Measurements from ENCODE around the gene CLSTN3.

CLSTN3 gene

GRCh38 chr12:7142809-7143465 is 12.8 kb downstream of the CLSTN3 start:
- no peaks in the 10 kb centered on the region for H3K9me3 ChIP-seq (ENCODE audit: insufficient read depth, low read depth, low read length)
- peaks cover 11% of the 10 kb centered on the region; the same call in 1 of the 2 replicates for H3K36me3 ChIP-seq (ENCODE audit: insufficient read depth, low read length)
- 96% methylated on average over 18 of the region's 18 CpGs for WGBS
- H3K4me1 ChIP-seq (ENCODE audit: insufficient read depth, low read length): no peaks in the 10 kb centered on the region
- no peak overlapping the region for H3K9ac ChIP-seq (ENCODE audit: low read depth, low read length)
- H3K4me3 ChIP-seq (ENCODE audit: low read length): no peak overlapping the region
- H3K27ac ChIP-seq (ENCODE audit: low read depth, low read length): no peak overlapping the region
- no peaks in the 10 kb centered on the region for H3K27me3 ChIP-seq (ENCODE audit: insufficient read depth, low read length)

- no peaks in the 10 kb centered on the region for H3K9me3 ChIP-seq (ENCODE audit: insufficient read depth, low read depth, low read length)
- H3K9ac ChIP-seq (ENCODE audit: low read depth, low read length): no peak overlapping the region
- no peak overlapping the region for H3K27ac ChIP-seq (ENCODE audit: low read depth, low read length)
- H3K4me3 ChIP-seq (ENCODE audit: low read length): no peak overlapping the region
- H3K4me1 ChIP-seq (ENCODE audit: insufficient read depth, low read length): no peaks in the 10 kb centered on the region
- H3K36me3 ChIP-seq (ENCODE audit: insufficient read depth, low read length): peaks cover 9% of the 10 kb centered on the region; the same call in 1 of the 2 replicates
- WGBS: 95% methylated on average over 7 of the region's 7 CpGs
- no peaks in the 10 kb centered on the region for H3K27me3 ChIP-seq (ENCODE audit: insufficient read depth, low read length)
Measured at GRCh38 chr12:7143564-7143963, 13.4 kb downstream of the CLSTN3 start.

GRCh38 chr12:7144414-7145120 is 14.4 kb downstream of the CLSTN3 start:
- Histone ChIP-seq H3K36me3 (ENCODE audit: insufficient read depth, low read length) (peaks cover 19% of the 10 kb centered on the region), H3K4me1 (ENCODE audit: insufficient read depth, low read length) (no peaks in the 10 kb centered on the region), H3K9ac (ENCODE audit: low read depth, low read length) (no peak overlapping the region), H3K4me3 (ENCODE audit: low read length) (no peak overlapping the region), H3K27me3 (ENCODE audit: insufficient read depth, low read length) (no peaks in the 10 kb centered on the region), H3K9me3 (ENCODE audit: insufficient read depth, low read depth, low read length) (no peaks in the 10 kb centered on the region), H3K27ac (ENCODE audit: low read depth, low read length) (no peak overlapping the region)
- WGBS: 66% methylated on average over 10 of the region's 11 CpGs

- Histone ChIP-seq H3K27ac (ENCODE audit: low read depth, low read length) (no peak overlapping the region), H3K27me3 (ENCODE audit: insufficient read depth, low read length) (no peaks in the 10 kb centered on the region), H3K4me3 (ENCODE audit: low read length) (no peak overlapping the region), H3K9me3 (ENCODE audit: insufficient read depth, low read depth, low read length) (no peaks in the 10 kb centered on the region), H3K36me3 (ENCODE audit: insufficient read depth, low read length) (peaks cover 28% of the 10 kb centered on the region), H3K4me1 (ENCODE audit: insufficient read depth, low read length) (no peaks in the 10 kb centered on the region), H3K9ac (ENCODE audit: low read depth, low read length) (no peak overlapping the region)
- WGBS: 76% methylated on average over 4 of the region's 4 CpGs
Measured at GRCh38 chr12:7145671-7146070, 15.5 kb downstream of the CLSTN3 start.

GRCh38 chr12:7146228-7146627 is 16.1 kb downstream of the CLSTN3 start:
- no peak overlapping the region for H3K27ac ChIP-seq (ENCODE audit: low read depth, low read length)
- peaks cover 34% of the 10 kb centered on the region for H3K36me3 ChIP-seq (ENCODE audit: insufficient read depth, low read length)
- H3K4me1 ChIP-seq (ENCODE audit: insufficient read depth, low read length): no peaks in the 10 kb centered on the region
- no peak overlapping the region for H3K4me3 ChIP-seq (ENCODE audit: low read length)
- no peaks in the 10 kb centered on the region for H3K27me3 ChIP-seq (ENCODE audit: insufficient read depth, low read length)
- H3K9me3 ChIP-seq (ENCODE audit: insufficient read depth, low read depth, low read length): no peaks in the 10 kb centered on the region
- H3K9ac ChIP-seq (ENCODE audit: low read depth, low read length): no peak overlapping the region
- WGBS: 95% methylated on average over 7 of the region's 7 CpGs

GRCh38 chr12:7146906-7147305 is 16.7 kb downstream of the CLSTN3 start:
- WGBS: 93% methylated on average over 7 of the region's 7 CpGs
- H3K27ac ChIP-seq (ENCODE audit: low read depth, low read length): no peak overlapping the region
- no peak overlapping the region for H3K9ac ChIP-seq (ENCODE audit: low read depth, low read length)
- no peak overlapping the region for H3K4me3 ChIP-seq (ENCODE audit: low read length)
- H3K9me3 ChIP-seq (ENCODE audit: insufficient read depth, low read depth, low read length): no peaks in the 10 kb centered on the region
- H3K4me1 ChIP-seq (ENCODE audit: insufficient read depth, low read length): no peaks in the 10 kb centered on the region
- peaks cover 37% of the 10 kb centered on the region for H3K36me3 ChIP-seq (ENCODE audit: insufficient read depth, low read length)
- no peaks in the 10 kb centered on the region for H3K27me3 ChIP-seq (ENCODE audit: insufficient read depth, low read length)

GRCh38 chr12:7150356-7150755 is 20.2 kb downstream of the CLSTN3 start:
- H3K4me1 ChIP-seq (ENCODE audit: insufficient read depth, low read length): no peaks in the 10 kb centered on the region
- WGBS: 94% methylated on average over 12 of the region's 12 CpGs
- H3K9me3 ChIP-seq (ENCODE audit: insufficient read depth, low read depth, low read length): no peaks in the 10 kb centered on the region
- H3K27me3 ChIP-seq (ENCODE audit: insufficient read depth, low read length): no peaks in the 10 kb centered on the region
- no peak overlapping the region for H3K9ac ChIP-seq (ENCODE audit: low read depth, low read length)
- H3K27ac ChIP-seq (ENCODE audit: low read depth, low read length): no peak overlapping the region
- no peak overlapping the region for H3K4me3 ChIP-seq (ENCODE audit: low read length)
- peaks cover 38% of the 10 kb centered on the region for H3K36me3 ChIP-seq (ENCODE audit: insufficient read depth, low read length)

- peaks cover 38% of the 10 kb centered on the region for H3K36me3 ChIP-seq (ENCODE audit: insufficient read depth, low read length)
Measured at GRCh38 chr12:7150841-7151240, 20.7 kb downstream of the CLSTN3 start.

GRCh38 chr12:7151532-7151931 is 21.4 kb downstream of the CLSTN3 start:
- Histone ChIP-seq H3K36me3 (ENCODE audit: insufficient read depth, low read length) (peaks cover 38% of the 10 kb centered on the region), H3K4me3 (ENCODE audit: low read length) (no peak overlapping the region), H3K9me3 (ENCODE audit: insufficient read depth, low read depth, low read length) (no peaks in the 10 kb centered on the region), H3K27me3 (ENCODE audit: insufficient read depth, low read length) (no peaks in the 10 kb centered on the region), H3K9ac (ENCODE audit: low read depth, low read length) (no peak overlapping the region), H3K4me1 (ENCODE audit: insufficient read depth, low read length) (no peaks in the 10 kb centered on the region), H3K27ac (ENCODE audit: low read depth, low read length) (no peak overlapping the region)
- WGBS: 96% methylated on average over 6 of the region's 6 CpGs

More at GRCh38 chr12:7150841-7151240, 20.7 kb downstream of the CLSTN3 start:
- H3K9ac ChIP-seq (ENCODE audit: low read depth, low read length): no peak overlapping the region
- 95% methylated on average over 6 of the region's 6 CpGs for WGBS
- H3K4me1 ChIP-seq (ENCODE audit: insufficient read depth, low read length): no peaks in the 10 kb centered on the region
- no peaks in the 10 kb centered on the region for H3K9me3 ChIP-seq (ENCODE audit: insufficient read depth, low read depth, low read length)
- H3K4me3 ChIP-seq (ENCODE audit: low read length): no peak overlapping the region
- no peaks in the 10 kb centered on the region for H3K27me3 ChIP-seq (ENCODE audit: insufficient read depth, low read length)
- H3K27ac ChIP-seq (ENCODE audit: low read depth, low read length): no peak overlapping the region

GRCh38 chr12:7152818-7153217 is 22.6 kb downstream of the CLSTN3 start:
- H3K27me3 ChIP-seq (ENCODE audit: insufficient read depth, low read length): no peaks in the 10 kb centered on the region
- WGBS: 89% methylated on average over 3 of the region's 4 CpGs
- peaks cover 38% of the 10 kb centered on the region for H3K36me3 ChIP-seq (ENCODE audit: insufficient read depth, low read length)
- H3K4me1 ChIP-seq (ENCODE audit: insufficient read depth, low read length): no peaks in the 10 kb centered on the region
- no peaks in the 10 kb centered on the region for H3K9me3 ChIP-seq (ENCODE audit: insufficient read depth, low read depth, low read length)
- no peak overlapping the region for H3K27ac ChIP-seq (ENCODE audit: low read depth, low read length)
- no peak overlapping the region for H3K4me3 ChIP-seq (ENCODE audit: low read length)
- H3K9ac ChIP-seq (ENCODE audit: low read depth, low read length): no peak overlapping the region

- H3K27me3 ChIP-seq (ENCODE audit: insufficient read depth, low read length): no peaks in the 10 kb centered on the region
- peaks cover 31% of the 10 kb centered on the region for H3K36me3 ChIP-seq (ENCODE audit: insufficient read depth, low read length)
- no peaks in the 10 kb centered on the region for H3K9me3 ChIP-seq (ENCODE audit: insufficient read depth, low read depth, low read length)
- no peak overlapping the region for H3K9ac ChIP-seq (ENCODE audit: low read depth, low read length)
- WGBS: 94% methylated on average over 6 of the region's 6 CpGs
- H3K27ac ChIP-seq (ENCODE audit: low read depth, low read length): no peak overlapping the region
- H3K4me3 ChIP-seq (ENCODE audit: low read length): no peak overlapping the region
- H3K4me1 ChIP-seq (ENCODE audit: insufficient read depth, low read length): no peaks in the 10 kb centered on the region
Measured at GRCh38 chr12:7154042-7154441, 23.9 kb downstream of the CLSTN3 start.
